ENCODE results near the gene GOPC.

The GOPC gene

GRCh38 chr6:117595099-117595923 is 7.0 kb downstream of the GOPC start:
- DNase-seq (ENCODE audit: low read depth in 3 of 3), result no peak

- DNase-seq (ENCODE audit: low read depth in 3 of 3), result no peak
Measured at GRCh38 chr6:117592983-117593759, 9.1 kb downstream of the GOPC start.

GRCh38 chr6:117591405-117591804 is 10.9 kb downstream of the GOPC start:
- DNase-seq (ENCODE audit: low read depth in 3 of 3), result no peak

GRCh38 chr6:117590447-117590846 is 11.9 kb downstream of the GOPC start:
- no peak for DNase-seq (ENCODE audit: low read depth in 3 of 3)

- no peak for DNase-seq (ENCODE audit: low read depth in 3 of 3)
Measured at GRCh38 chr6:117585647-117586046, 16.7 kb downstream of the GOPC start.

- no peak for DNase-seq (ENCODE audit: low read depth in 3 of 3)
Measured at GRCh38 chr6:117574198-117574597, 28.1 kb downstream of the GOPC start.

- DNase-seq (ENCODE audit: low read depth in 3 of 3), result no peak
Measured at GRCh38 chr6:117573006-117573680, 29.2 kb downstream of the GOPC start.

GRCh38 chr6:117568831-117569410 is 33.4 kb downstream of the GOPC start:
- no peak for DNase-seq (ENCODE audit: low read depth in 3 of 3)

- no peak for DNase-seq (ENCODE audit: low read depth in 3 of 3)
Measured at GRCh38 chr6:117568247-117568646, 34.1 kb downstream of the GOPC start.

- no peak for DNase-seq (ENCODE audit: low read depth in 3 of 3)
Measured at GRCh38 chr6:117564681-117565080, 37.6 kb downstream of the GOPC start.

- no peak for DNase-seq (ENCODE audit: low read depth in 3 of 3)
Measured at GRCh38 chr6:117561128-117561527, 41.2 kb downstream of the GOPC start.

GRCh38 chr6:117559299-117559698 is 43.0 kb downstream of the GOPC start:
- DNase-seq (ENCODE audit: low read depth in 3 of 3), result no peak

- DNase-seq (ENCODE audit: low read depth in 3 of 3), result no peak
Measured at GRCh38 chr6:117558818-117559217, 43.5 kb downstream of the GOPC start.

GRCh38 chr6:117557951-117558350 is 44.4 kb downstream of the GOPC start:
- DNase-seq (ENCODE audit: low read depth in 3 of 3), result no peak

- DNase-seq (ENCODE audit: low read depth in 3 of 3), result peak in 2 of 3 experiments; percentile 18 to 51
Measured at GRCh38 chr6:117555882-117556498, 46.3 kb downstream of the GOPC start.

GRCh38 chr6:117555262-117555849 is 47.0 kb downstream of the GOPC start:
- DNase-seq (ENCODE audit: low read depth in 3 of 3), result no peak

GRCh38 chr6:117553142-117553541 is 49.2 kb downstream of the GOPC start:
- no peak for DNase-seq (ENCODE audit: low read depth in 3 of 3)

- no peak for DNase-seq (ENCODE audit: low read depth in 3 of 3)
Measured at GRCh38 chr6:117552618-117553017, 49.7 kb downstream of the GOPC start.

- no peak for DNase-seq (ENCODE audit: low read depth in 3 of 3)
Measured at GRCh38 chr6:117550618-117551242, 51.6 kb downstream of the GOPC start.

- DNase-seq (ENCODE audit: low read depth in 3 of 3), result no peak
Measured at GRCh38 chr6:117550078-117550600, 52.2 kb downstream of the GOPC start.

- DNase-seq (ENCODE audit: low read depth in 3 of 3), result no peak
Measured at GRCh38 chr6:117549611-117550010, 52.7 kb downstream of the GOPC start.
